Ishikawa (cell line): Measurements from ENCODE around the gene VPS39.

Source experiments
- CEBPB ChIP-seq: IDR thresholded peaks from 2 replicates; pipeline ENCODE4 v1.6.1; 2012
- CREB1 ChIP-seq: IDR thresholded peaks from 2 replicates; pipeline ENCODE4 v1.6.1; 2012; ENCODE audit warnings: low read depth
- EGR1 ChIP-seq: IDR thresholded peaks from 2 replicates; pipeline ENCODE4 v1.6.1; 2012
- EP300 ChIP-seq: IDR thresholded peaks from 2 replicates; pipeline ENCODE4 v1.6.1; 2012; ENCODE audit warnings: borderline replicate concordance
- FOXM1 ChIP-seq: IDR thresholded peaks from 2 replicates; pipeline ENCODE4 v1.6.1; 2012; ENCODE audit warnings: low read depth, borderline replicate concordance
- NFIC ChIP-seq: IDR thresholded peaks from 2 replicates; pipeline ENCODE4 v1.6.1; 2012
- RAD21 ChIP-seq: IDR thresholded peaks from 2 replicates; pipeline ENCODE4 v1.6.1; 2012; ENCODE audit warnings: low read depth
- TAF1 ChIP-seq: IDR thresholded peaks from 2 replicates; pipeline ENCODE4 v1.6.1; 2012; ENCODE audit warnings: low read depth, mild to moderate bottlenecking
- TCF12 ChIP-seq: IDR thresholded peaks from 2 replicates; pipeline ENCODE4 v1.6.1; 2012; ENCODE audit warnings: low read depth
- TEAD4 ChIP-seq: IDR thresholded peaks from 2 replicates; pipeline ENCODE4 v1.6.1; 2012
- YY1 ChIP-seq: IDR thresholded peaks from 2 replicates; pipeline ENCODE4 v1.6.1; 2012; ENCODE audit warnings: low read depth
- ZBTB7A ChIP-seq: IDR thresholded peaks from 2 replicates; pipeline ENCODE4 v1.6.1; 2012; ENCODE audit warnings: low read depth
- TF ChIP-seq, protein P1 (sequence below): IDR thresholded peaks from 2 replicates; pipeline ENCODE4 v1.6.1; 2012
- TF ChIP-seq, protein P2 (sequence below): IDR thresholded peaks from 2 replicates; pipeline ENCODE4 v1.6.1; 2012; ENCODE audit warnings: low read depth, mild to moderate bottlenecking
- TF ChIP-seq, protein P3 (sequence below): IDR thresholded peaks from 2 replicates; pipeline ENCODE4 v1.6.1; 2012

The VPS39 gene

DNA sequence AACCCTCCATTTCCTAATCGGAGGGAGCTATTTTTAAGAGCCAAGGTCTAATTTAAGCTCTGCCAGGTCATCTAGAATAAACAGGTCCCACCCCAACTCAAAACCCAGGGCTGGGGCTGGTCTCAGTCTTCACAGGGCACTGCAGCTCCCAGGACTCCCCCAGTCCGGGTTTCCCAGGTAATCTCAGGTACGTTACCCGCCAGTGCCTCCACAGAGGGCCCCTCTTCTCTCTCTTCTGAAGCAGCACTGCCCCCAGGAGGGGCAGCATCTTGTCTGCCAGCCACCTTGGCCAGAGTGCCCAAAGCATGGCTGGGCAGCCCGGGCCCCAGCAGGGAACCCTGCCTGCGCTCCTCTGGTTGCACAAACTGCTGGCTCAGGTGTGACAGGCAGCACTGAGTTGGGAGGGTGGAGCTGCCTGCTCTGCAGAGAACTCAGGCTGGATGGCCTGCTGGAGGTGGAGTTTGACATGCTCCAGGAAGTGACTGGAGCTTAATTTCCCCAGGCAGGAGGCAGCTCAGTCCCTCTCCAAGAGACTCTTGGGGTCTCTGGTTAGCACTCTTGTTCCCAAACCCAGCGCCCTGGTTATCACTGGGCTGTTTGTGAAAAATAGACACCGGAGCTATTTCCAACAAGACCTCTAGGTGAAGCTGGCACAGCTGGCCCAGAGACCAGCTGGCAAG, 51.7 kb downstream of the VPS39 start, which contains the start of gene PLA2G4F:
Gene PLA2G4F, minus strand, starts transcription at position 394 of the 680 bp plus-strand sequence. Its CDS starts 87 bp downstream, at position 307.
- TF ChIP-seq EP300 (no peak), NFIC (no peak), YY1 (no peak), CREB1 (no peak)
- TF ChIP-seq, protein P1, sequence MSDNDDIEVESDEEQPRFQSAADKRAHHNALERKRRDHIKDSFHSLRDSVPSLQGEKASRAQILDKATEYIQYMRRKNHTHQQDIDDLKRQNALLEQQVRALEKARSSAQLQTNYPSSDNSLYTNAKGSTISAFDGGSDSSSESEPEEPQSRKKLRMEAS = peak; percentile 50

- TF ChIP-seq, protein P1 = no peak
- no peak for TF ChIP-seq CREB1
- TF ChIP-seq ZBTB7A = no peak
- TF ChIP-seq, protein P2, sequence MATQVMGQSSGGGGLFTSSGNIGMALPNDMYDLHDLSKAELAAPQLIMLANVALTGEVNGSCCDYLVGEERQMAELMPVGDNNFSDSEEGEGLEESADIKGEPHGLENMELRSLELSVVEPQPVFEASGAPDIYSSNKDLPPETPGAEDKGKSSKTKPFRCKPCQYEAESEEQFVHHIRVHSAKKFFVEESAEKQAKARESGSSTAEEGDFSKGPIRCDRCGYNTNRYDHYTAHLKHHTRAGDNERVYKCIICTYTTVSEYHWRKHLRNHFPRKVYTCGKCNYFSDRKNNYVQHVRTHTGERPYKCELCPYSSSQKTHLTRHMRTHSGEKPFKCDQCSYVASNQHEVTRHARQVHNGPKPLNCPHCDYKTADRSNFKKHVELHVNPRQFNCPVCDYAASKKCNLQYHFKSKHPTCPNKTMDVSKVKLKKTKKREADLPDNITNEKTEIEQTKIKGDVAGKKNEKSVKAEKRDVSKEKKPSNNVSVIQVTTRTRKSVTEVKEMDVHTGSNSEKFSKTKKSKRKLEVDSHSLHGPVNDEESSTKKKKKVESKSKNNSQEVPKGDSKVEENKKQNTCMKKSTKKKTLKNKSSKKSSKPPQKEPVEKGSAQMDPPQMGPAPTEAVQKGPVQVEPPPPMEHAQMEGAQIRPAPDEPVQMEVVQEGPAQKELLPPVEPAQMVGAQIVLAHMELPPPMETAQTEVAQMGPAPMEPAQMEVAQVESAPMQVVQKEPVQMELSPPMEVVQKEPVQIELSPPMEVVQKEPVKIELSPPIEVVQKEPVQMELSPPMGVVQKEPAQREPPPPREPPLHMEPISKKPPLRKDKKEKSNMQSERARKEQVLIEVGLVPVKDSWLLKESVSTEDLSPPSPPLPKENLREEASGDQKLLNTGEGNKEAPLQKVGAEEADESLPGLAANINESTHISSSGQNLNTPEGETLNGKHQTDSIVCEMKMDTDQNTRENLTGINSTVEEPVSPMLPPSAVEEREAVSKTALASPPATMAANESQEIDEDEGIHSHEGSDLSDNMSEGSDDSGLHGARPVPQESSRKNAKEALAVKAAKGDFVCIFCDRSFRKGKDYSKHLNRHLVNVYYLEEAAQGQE = no peak
- no peak for TF ChIP-seq CEBPB
- no peak for TF ChIP-seq FOXM1
- no peak for TF ChIP-seq RAD21
- TF ChIP-seq EGR1 = no peak
- TF ChIP-seq YY1 = no peak
- TF ChIP-seq EP300 = no peak
- no peak for TF ChIP-seq TCF12
- TF ChIP-seq NFIC = no peak
- no peak for TF ChIP-seq TEAD4
- TF ChIP-seq, protein P3, sequence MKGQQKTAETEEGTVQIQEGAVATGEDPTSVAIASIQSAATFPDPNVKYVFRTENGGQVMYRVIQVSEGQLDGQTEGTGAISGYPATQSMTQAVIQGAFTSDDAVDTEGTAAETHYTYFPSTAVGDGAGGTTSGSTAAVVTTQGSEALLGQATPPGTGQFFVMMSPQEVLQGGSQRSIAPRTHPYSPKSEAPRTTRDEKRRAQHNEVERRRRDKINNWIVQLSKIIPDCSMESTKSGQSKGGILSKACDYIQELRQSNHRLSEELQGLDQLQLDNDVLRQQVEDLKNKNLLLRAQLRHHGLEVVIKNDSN = no peak
- TF ChIP-seq TAF1 = no peak
These were observed 52.4 kb downstream of the VPS39 start for GRCh38 chr15:42155546-42156242.

DNA sequence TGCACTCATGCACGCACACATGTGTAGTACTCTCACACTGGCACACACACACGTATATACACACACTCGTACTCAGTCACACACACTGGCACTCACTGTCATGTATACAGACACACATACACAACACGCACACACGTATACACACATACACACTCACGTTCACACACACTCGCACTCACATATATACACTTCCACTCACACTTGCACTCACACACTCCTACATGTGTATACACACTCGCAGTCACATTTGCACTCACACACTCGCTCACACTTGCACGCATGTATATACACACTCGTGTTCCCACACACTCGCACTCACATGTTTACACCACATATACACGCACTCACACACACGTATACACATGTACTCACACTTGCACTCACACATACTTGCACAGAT, 53.1 kb downstream of the VPS39 start:
- TF ChIP-seq ZBTB7A (no peak), NFIC (no peak), FOXM1 (no peak), YY1 (no peak)

DNA sequence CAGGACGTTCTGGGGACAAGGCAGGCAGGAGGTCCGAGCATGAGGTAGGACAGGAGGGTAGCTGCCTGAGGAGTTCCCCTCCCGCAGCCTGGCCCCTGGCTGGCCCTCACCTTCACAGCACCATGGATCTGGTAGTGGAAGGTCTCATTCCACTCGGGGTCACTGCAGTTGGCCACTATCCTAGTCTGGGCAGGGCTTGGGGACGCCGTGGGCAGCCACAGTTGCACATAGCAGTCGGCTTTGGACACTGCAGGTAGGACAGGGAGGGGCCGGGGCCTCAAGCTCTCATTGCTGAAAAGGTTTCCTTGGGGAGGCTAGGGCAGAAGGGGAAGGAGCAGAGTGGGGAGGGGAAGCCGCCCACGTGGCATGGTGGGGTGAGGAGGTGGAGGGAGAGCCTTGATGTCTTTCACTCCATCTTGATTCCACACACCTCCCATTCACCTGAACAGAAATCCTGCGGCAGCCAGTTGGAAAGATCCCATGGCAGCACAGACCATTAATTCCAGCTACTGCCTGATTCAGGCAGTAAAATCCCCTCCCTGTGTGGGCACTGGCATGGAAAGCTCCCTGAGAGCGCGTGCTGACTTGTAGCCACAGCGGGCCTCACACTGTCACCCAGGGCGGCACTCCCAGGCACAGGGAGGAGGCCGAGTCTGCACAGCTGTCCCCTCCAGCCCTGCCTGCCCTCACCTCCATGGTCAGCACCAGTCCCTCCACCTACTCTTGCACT, 53.7 kb downstream of the VPS39 start:
- TF ChIP-seq, protein P1 = peak; percentile 39; the same call in 1 of the 2 replicates
- no peak for TF ChIP-seq FOXM1

GRCh38 chr15:42153874-42154211, 54.3 kb downstream of the VPS39 start:
- TF ChIP-seq TEAD4 (no peak), EGR1 (no peak)

GRCh38 chr15:42152921-42153698, 55.0 kb downstream of the VPS39 start:
- no peak for TF ChIP-seq CREB1
- TF ChIP-seq ZBTB7A = no peak
- TF ChIP-seq EP300 = no peak
- no peak for TF ChIP-seq CEBPB
- TF ChIP-seq TCF12 = no peak
- no peak for TF ChIP-seq RAD21
- TF ChIP-seq NFIC = no peak
- TF ChIP-seq, protein P1 = no peak
- TF ChIP-seq, protein P2 = no peak
- no peak for TF ChIP-seq YY1
- TF ChIP-seq, protein P3 = no peak
- TF ChIP-seq TEAD4 = no peak
- TF ChIP-seq TAF1 = no peak
- no peak for TF ChIP-seq EGR1
- TF ChIP-seq FOXM1 = no peak
